G401.6 (cell line): ENCODE data around the gene TM7SF3.
"Not testable (repeated sequence)": the region's sequence is repeated elsewhere in the genome, so short reads cannot be mapped to it uniquely, and the experiment has no call there.

Experiments
- FAIRE-seq: peaks from 2 replicates; lab custom pipeline; 2012; peaks lifted over from hg19 to GRCh38; lab: Jason Lieb, UNC

TM7SF3 gene

GRCh38 chr12:26978801-26979200, 35.4 kb downstream of the TM7SF3 start:
- no peak for FAIRE-seq

GRCh38 chr12:26976687-26977086, 37.5 kb downstream of the TM7SF3 start:
- FAIRE-seq: no peak

- no peak for FAIRE-seq
Measured at GRCh38 chr12:26971963-26972362, 42.2 kb downstream of the TM7SF3 start.

- FAIRE-seq: no peak
Measured at GRCh38 chr12:26970136-26970535, 44.0 kb downstream of the TM7SF3 start.

- FAIRE-seq: no peak
Measured at GRCh38 chr12:26966842-26967241, 47.3 kb downstream of the TM7SF3 start.

- peak; percentile 31 for FAIRE-seq
Measured at GRCh38 chr12:26963413-26963812, 50.8 kb downstream of the TM7SF3 start.

- FAIRE-seq: no peak
Measured at GRCh38 chr12:26961803-26962202, 52.4 kb downstream of the TM7SF3 start.

- FAIRE-seq: not testable (repeated sequence)
Measured at GRCh38 chr12:26961391-26961790, 52.8 kb downstream of the TM7SF3 start.

- no peak for FAIRE-seq
Measured at GRCh38 chr12:26954027-26954426, 60.2 kb downstream of the TM7SF3 start.

GRCh38 chr12:26953447-26953846, 60.7 kb downstream of the TM7SF3 start:
- FAIRE-seq: no peak

- no peak for FAIRE-seq
Measured at GRCh38 chr12:26948309-26948708, 65.9 kb downstream of the TM7SF3 start.

- FAIRE-seq: no peak
Measured at GRCh38 chr12:26941215-26941594, 73.0 kb downstream of the TM7SF3 start.

GRCh38 chr12:26940516-26941214, 73.5 kb downstream of the TM7SF3 start:
- no peak for FAIRE-seq

- FAIRE-seq: no peak
Measured at GRCh38 chr12:26939953-26940352, 74.2 kb downstream of the TM7SF3 start.

- FAIRE-seq: no peak
Measured at GRCh38 chr12:26939192-26939832, 74.9 kb downstream of the TM7SF3 start.

- no peak for FAIRE-seq
Measured at GRCh38 chr12:26938701-26939062, 75.5 kb downstream of the TM7SF3 start.

GRCh38 chr12:26937863-26938700, 76.1 kb downstream of the TM7SF3 start, which contains the start of the genes FGFR1OP2 and INTS13:
TSS of gene FGFR1OP2 (plus strand) at chr12:26938470. CDS start at chr12:26954159, 15,689 bp downstream.
TSS of gene INTS13 (minus strand) at chr12:26937981. CDS start at chr12:26936803, 1,178 bp downstream.
- FAIRE-seq: peak; percentile 95

GRCh38 chr12:26937443-26937862, 76.7 kb downstream of the TM7SF3 start:
- no peak for FAIRE-seq

- no peak for FAIRE-seq
Measured at GRCh38 chr12:26936559-26937442, 77.4 kb downstream of the TM7SF3 start.

- FAIRE-seq: no peak
Measured at GRCh38 chr12:26935636-26936378, 78.4 kb downstream of the TM7SF3 start.

- FAIRE-seq: no peak
Measured at GRCh38 chr12:26929590-26929989, 84.6 kb downstream of the TM7SF3 start.
